ENCODE data around the gene CEP63. TPM values are rescaled to one million over a fixed set of nuclear protein-coding genes. Genes with fewer than 3 reads are reported as not detected.

The CEP63 gene
- total RNA-seq, 2 experiments from 2014 or later: 13.2 to 15.1 TPM

- H3K4me3 Mint-ChIP-seq: no peak overlapping the region
- CTCF ChIA-PET: interaction anchor here (0.6 kb wide), 1 partner anchor 26 kb away, joined by 3 read pairs; no protein-coding TSS in a partner anchor
Observed at GRCh38 chr3:134503266-134503665, 17.4 kb downstream of the CEP63 start.

DNA sequence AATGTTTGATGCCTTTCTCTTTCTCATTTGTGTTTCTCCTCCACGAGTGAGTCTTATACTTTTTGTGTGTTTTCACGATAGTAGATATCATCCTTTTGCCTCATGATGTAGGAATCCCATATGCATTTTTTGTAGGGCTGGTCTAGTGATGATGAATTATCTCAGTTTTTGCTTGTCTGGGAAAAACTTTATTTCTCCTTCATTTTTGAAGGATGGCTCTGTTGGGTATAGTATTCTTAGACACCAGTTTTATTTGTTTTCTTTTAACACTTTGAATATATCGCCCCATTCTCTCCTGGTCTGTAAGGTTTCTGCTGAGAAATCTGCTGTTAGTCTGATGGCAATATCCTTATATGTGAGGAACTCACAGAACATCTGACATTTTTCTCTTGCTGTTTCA is 18.3 kb downstream of the CEP63 start:
- POLR2A ChIA-PET: interaction anchor here (1.3 kb wide), 1 partner anchor 18 kb away, joined by 4 read pairs; the partner anchor contains the start of genes ANAPC13 and CEP63
- Mint-ChIP-seq H3K36me3 (ENCODE audit: low read depth) (peaks cover 95% of the 10 kb centered on the region), H3K4me1 (ENCODE audit: low read depth) (peaks cover 60% of the 10 kb centered on the region), H3K9me3 (peaks cover 20% of the 10 kb centered on the region), H3K27ac (no peak overlapping the region), H3K4me3 (no peak overlapping the region), H3K27me3 (no peaks in the 10 kb centered on the region)
- CTCF ChIA-PET: no interaction called here
- peaks cover 20% of the 10 kb centered on the region for H3K36me3 ChIP-seq (ENCODE audit: insufficient read depth, low read length)
- no peak overlapping the region for H3K4me3 ChIP-seq (ENCODE audit: low read length)
- intact Hi-C loops (cut with DNase I, micrococcal nuclease): no loop called here
- H3K4me1 ChIP-seq (ENCODE audit: insufficient read depth, low read length): peaks cover 4% of the 10 kb centered on the region
- H3K27ac ChIP-seq (ENCODE audit: low read depth in 1 of 2, low read length in 2 of 2): no peak overlapping the region
- no peaks in the 10 kb centered on the region for H3K27me3 ChIP-seq (ENCODE audit: control insufficient read depth in 1 of 2, insufficient read depth in 2 of 2, low read length in 2 of 2)
- no peak for DNase-seq
- no peak for ATAC-seq (ENCODE audit: poor library complexity)
- TF ChIP-seq CTCF (IDR thresholded peaks at IDR 0.05): no peak
- peaks cover 0 to 9% of the 10 kb centered on the region in 2 experiments for H3K9me3 ChIP-seq (ENCODE audit: control insufficient read depth in 1 of 2, insufficient read depth in 1 of 2, low read length in 2 of 2)

More at GRCh38 chr3:134503266-134503665, 17.4 kb downstream of the CEP63 start:
- Mint-ChIP-seq H3K27me3 (no peaks in the 10 kb centered on the region), H3K36me3 (ENCODE audit: low read depth) (peaks cover 95% of the 10 kb centered on the region), H3K9me3 (peaks cover 20% of the 10 kb centered on the region), H3K4me1 (ENCODE audit: low read depth) (peaks cover 65% of the 10 kb centered on the region), H3K27ac (no peak overlapping the region)
- Histone ChIP-seq H3K27me3 (ENCODE audit: control insufficient read depth in 1 of 2, insufficient read depth in 2 of 2, low read length in 2 of 2) (no peaks in the 10 kb centered on the region), H3K27ac (ENCODE audit: low read depth in 1 of 2, low read length in 2 of 2) (no peak overlapping the region), H3K9me3 (ENCODE audit: control insufficient read depth in 1 of 2, insufficient read depth in 1 of 2, low read length in 2 of 2) (peaks cover 0 to 9% of the 10 kb centered on the region in 2 experiments), H3K4me3 (ENCODE audit: low read length) (no peak overlapping the region), H3K4me1 (ENCODE audit: insufficient read depth, low read length) (peaks cover 4% of the 10 kb centered on the region), H3K36me3 (ENCODE audit: insufficient read depth, low read length) (peaks cover 15% of the 10 kb centered on the region)
- no peak for TF ChIP-seq CTCF (IDR thresholded peaks at IDR 0.05)
- ATAC-seq (ENCODE audit: poor library complexity) (no peak), DNase-seq (no peak)
- intact Hi-C loops (cut with DNase I, micrococcal nuclease): no loop called here
- POLR2A ChIA-PET: interaction anchor here (1.3 kb wide), 1 partner anchor 17 kb away, joined by 4 read pairs; the partner anchor contains the start of genes ANAPC13 and CEP63

- CTCF ChIA-PET: no interaction called here
- no peak for TF ChIP-seq CTCF (IDR thresholded peaks at IDR 0.05)
- no peak overlapping the region for H3K27ac Mint-ChIP-seq
- H3K36me3 Mint-ChIP-seq (ENCODE audit: low read depth): peaks cover 97% of the 10 kb centered on the region
- no peak overlapping the region for H3K4me3 ChIP-seq (ENCODE audit: low read length)
- no peak overlapping the region for H3K4me3 Mint-ChIP-seq
- H3K27me3 Mint-ChIP-seq: no peaks in the 10 kb centered on the region
- H3K9me3 ChIP-seq (ENCODE audit: control insufficient read depth in 1 of 2, insufficient read depth in 1 of 2, low read length in 2 of 2): peaks cover 0 to 9% of the 10 kb centered on the region in 2 experiments
- peaks cover 59% of the 10 kb centered on the region for H3K4me1 Mint-ChIP-seq (ENCODE audit: low read depth)
- H3K27ac ChIP-seq (ENCODE audit: low read depth in 1 of 2, low read length in 2 of 2): no peak overlapping the region
- DNase-seq (no peak), ATAC-seq (ENCODE audit: poor library complexity) (no peak)
- POLR2A ChIA-PET: no interaction called here
- no peaks in the 10 kb centered on the region for H3K27me3 ChIP-seq (ENCODE audit: control insufficient read depth in 1 of 2, insufficient read depth in 2 of 2, low read length in 2 of 2)
- peaks cover 20% of the 10 kb centered on the region for H3K36me3 ChIP-seq (ENCODE audit: insufficient read depth, low read length)
- H3K4me1 ChIP-seq (ENCODE audit: insufficient read depth, low read length): peaks cover 4% of the 10 kb centered on the region
- peaks cover 20% of the 10 kb centered on the region for H3K9me3 Mint-ChIP-seq
- intact Hi-C loops (cut with DNase I, micrococcal nuclease): no loop called here
Observed at GRCh38 chr3:134505485-134505884, 19.6 kb downstream of the CEP63 start.

Data from CD4-positive, alpha-beta T cell (primary cell).